Loucy (cell line): ENCODE measurements around the gene ARNT2.

Experiments
- H2AFZ ChIP-seq: fragments of 200-600 bp; sonication (generic); 2 replicates; pipeline ENCODE4 v1.6.0; 2016; ENCODE audit warnings: antibody characterized with exemption, mild to moderate bottlenecking, low read length, moderate library complexity
- H3F3A ChIP-seq: fragments of 200-600 bp; 2 replicates; pipeline ENCODE4 v1.6.0; 2016; ENCODE audit warnings: antibody characterized with exemption, low read depth, mild to moderate bottlenecking
- H3K27me3 ChIP-seq: fragments of 200-600 bp; sonication (generic); 2 replicates; pipeline ENCODE4 v1.6.1; 2014; ENCODE audit warnings: low read length, mild to moderate bottlenecking; ENCODE audit not compliant: insufficient read depth, poor library complexity, severe bottlenecking
- H3K36me3 ChIP-seq: fragments of 200-600 bp; sonication (generic); 2 replicates; pipeline ENCODE4 v1.6.1; 2016; ENCODE audit warnings: low read length; ENCODE audit not compliant: insufficient read depth
- H3K4me1 ChIP-seq: fragments of 200-600 bp; sonication (generic); 2 replicates; pipeline ENCODE4 v1.5.1; 2014; ENCODE audit warnings: low read length, mild to moderate bottlenecking; ENCODE audit not compliant: insufficient read depth, poor library complexity, severe bottlenecking
- H3K4me2 ChIP-seq: fragments of 200-600 bp; sonication (generic); 2 replicates; pipeline ENCODE4 v1.6.0; 2014; ENCODE audit warnings: antibody characterized with exemption, low read length, low read depth, mild to moderate bottlenecking; ENCODE audit not compliant: poor library complexity, severe bottlenecking
- H3K4me3 ChIP-seq: fragments of 200-600 bp; sonication (generic); 2 replicates; pipeline ENCODE4 v1.5.1; 2014; ENCODE audit warnings: low read length, mild to moderate bottlenecking, mixed read lengths; ENCODE audit not compliant: poor library complexity, severe bottlenecking
- H3K79me2 ChIP-seq: fragments of 200-600 bp; sonication (generic); 2 replicates; pipeline ENCODE4 v1.6.1; 2014; ENCODE audit warnings: low read length; ENCODE audit not compliant: insufficient read depth
- H3K9ac ChIP-seq: fragments of 200-600 bp; sonication (generic); 2 replicates; pipeline ENCODE4 v1.6.0; 2014; ENCODE audit warnings: mild to moderate bottlenecking, low read depth, low read length, moderate library complexity; ENCODE audit not compliant: poor library complexity, severe bottlenecking
- H3K9me2 ChIP-seq: fragments of 200-600 bp; sonication (generic); replicated peaks from 2 replicates; pipeline ENCODE4 v1.6.1; 2016; ENCODE audit warnings: low read depth, low read length, mixed read lengths
- H3K9me3 ChIP-seq: fragments of 200-600 bp; sonication (generic); 2 replicates; pipeline ENCODE4 v1.6.1; 2014; ENCODE audit warnings: mild to moderate bottlenecking, antibody characterized with exemption, low read length, low read depth; ENCODE audit not compliant: insufficient read depth
- H4K20me1 ChIP-seq: fragments of 200-600 bp; sonication (generic); 2 replicates; pipeline ENCODE4 v1.6.0; 2014; ENCODE audit warnings: antibody characterized with exemption, low read length, mild to moderate bottlenecking; ENCODE audit not compliant: insufficient read depth, poor library complexity, severe bottlenecking
- CTCF ChIP-seq: fragments of 200-600 bp; sonication (generic); conservative IDR thresholded peaks from 2 replicates; pipeline ENCODE4 v1.5.1; 2014; ENCODE audit warnings: mild to moderate bottlenecking, antibody characterized with exemption, low read length
- EZH2phosphoT487 ChIP-seq: fragments of 200-600 bp; IDR thresholded peaks from 2 replicates; pipeline ENCODE4 v1.6.1; 2018; ENCODE audit warnings: antibody characterized with exemption, mild to moderate bottlenecking, moderate library complexity, borderline replicate concordance

ARNT2 gene

GRCh38 chr15:80473286-80474223 is 69.4 kb downstream of the ARNT2 start:
- H3F3A ChIP-seq: no peaks in the 10 kb centered on the region
- H4K20me1 ChIP-seq: no peaks in the 10 kb centered on the region
- no peaks in the 10 kb centered on the region for H3K79me2 ChIP-seq
- H3K9me2 ChIP-seq: no peaks in the 10 kb centered on the region
- H3K36me3 ChIP-seq: no peaks in the 10 kb centered on the region
- no peak for TF ChIP-seq CTCF
- TF ChIP-seq EZH2phosphoT487: no peak
- H3K4me2 ChIP-seq: no peak overlapping the region
- H3K4me3 ChIP-seq: no peak overlapping the region
- no peaks in the 10 kb centered on the region for H3K27me3 ChIP-seq
- no peaks in the 10 kb centered on the region for H3K4me1 ChIP-seq
- H2AFZ ChIP-seq: no peak overlapping the region
- H3K9ac ChIP-seq: no peak overlapping the region
- peaks cover 9% of the 10 kb centered on the region; the same call in 1 of the 2 replicates for H3K9me3 ChIP-seq

GRCh38 chr15:80474224-80475215 is 70.3 kb downstream of the ARNT2 start:
- Histone ChIP-seq H3K4me3 (no peak overlapping the region), H3K27me3 (no peaks in the 10 kb centered on the region), H3K4me1 (no peaks in the 10 kb centered on the region), H3K79me2 (no peaks in the 10 kb centered on the region), H3K9me2 (no peaks in the 10 kb centered on the region), H3K9ac (no peak overlapping the region), H2AFZ (no peak overlapping the region), H3F3A (no peaks in the 10 kb centered on the region), H3K9me3 (peaks cover 9% of the 10 kb centered on the region; the same call in 1 of the 2 replicates), H3K4me2 (no peak overlapping the region), H4K20me1 (no peaks in the 10 kb centered on the region), H3K36me3 (no peaks in the 10 kb centered on the region)
- TF ChIP-seq CTCF (no peak), EZH2phosphoT487 (no peak)

DNA sequence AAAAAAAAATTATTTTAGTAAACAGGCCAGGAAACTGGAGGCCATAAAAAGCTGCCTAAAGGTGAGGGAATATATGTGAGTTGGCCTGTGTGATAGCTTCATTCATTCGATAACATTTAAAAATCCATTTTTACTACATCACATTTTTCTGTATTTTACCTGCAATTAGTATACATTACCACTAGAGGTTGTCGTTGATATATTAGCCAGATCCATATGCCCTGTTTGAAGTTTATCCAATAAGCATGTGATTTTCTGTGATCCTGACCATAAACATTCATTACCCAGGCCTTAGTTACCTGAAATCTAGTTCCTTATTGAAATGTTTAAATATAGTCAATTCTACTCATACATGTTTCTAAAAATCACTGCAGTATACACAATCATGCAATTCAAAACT is 71.4 kb downstream of the ARNT2 start:
- Histone ChIP-seq H3K9ac (no peak overlapping the region), H3K4me3 (no peak overlapping the region), H3F3A (no peaks in the 10 kb centered on the region), H3K4me2 (no peak overlapping the region), H3K36me3 (no peaks in the 10 kb centered on the region), H3K27me3 (no peaks in the 10 kb centered on the region), H3K9me3 (peaks cover 7% of the 10 kb centered on the region; the same call in 1 of the 2 replicates), H3K79me2 (no peaks in the 10 kb centered on the region), H4K20me1 (no peaks in the 10 kb centered on the region), H3K9me2 (no peaks in the 10 kb centered on the region), H3K4me1 (no peaks in the 10 kb centered on the region), H2AFZ (no peak overlapping the region)
- TF ChIP-seq EZH2phosphoT487 (no peak), CTCF (peak; percentile 16; the same call in 1 of the 2 replicates)
